ENCODE measurements around the gene NIT1. TPM values are rescaled to one million over a fixed set of nuclear protein-coding genes. Genes with fewer than 3 reads are reported as not detected.

Gene NIT1
- total RNA-seq, 1 experiment from 2014 or later = 39.6 TPM

DNA sequence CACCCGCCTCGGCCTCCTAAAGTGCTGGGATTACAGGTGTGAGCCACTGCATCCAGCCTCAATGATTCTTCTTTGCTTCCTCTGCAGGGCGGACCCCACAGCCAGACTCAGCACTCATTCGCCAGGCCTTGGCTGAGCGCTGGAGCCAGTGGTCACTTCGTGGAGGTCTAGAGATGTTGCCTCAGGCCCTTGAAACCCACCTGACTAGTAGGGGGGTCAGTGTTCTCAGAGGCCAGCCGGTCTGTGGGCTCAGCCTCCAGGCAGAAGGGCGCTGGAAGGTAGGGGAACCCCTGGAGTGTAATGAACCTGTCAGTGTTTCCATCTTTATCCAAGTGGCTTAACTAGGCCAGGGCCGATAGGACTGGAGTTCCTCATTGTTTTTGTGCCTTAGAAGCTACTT is 51.0 kb downstream of the NIT1 start:
- Histone ChIP-seq H3K27me3 (ENCODE audit: insufficient read depth, low read length) (no peaks in the 10 kb centered on the region), H2AK5ac (ENCODE audit: insufficient read length, low read length) (no peak overlapping the region), H4K5ac (ENCODE audit: insufficient read length, low read depth, low read length) (no peak overlapping the region), H3K14ac (ENCODE audit: insufficient read depth, low read length) (no peak overlapping the region), H2BK5ac (ENCODE audit: insufficient read length, low read length) (no peak overlapping the region), H2BK20ac (ENCODE audit: low read depth, low read length, poor library complexity, severe bottlenecking) (no peak overlapping the region), H3K4me1 (ENCODE audit: insufficient read depth, low read length) (no peaks in the 10 kb centered on the region), H3T11ph (ENCODE audit: low read length) (no peak overlapping the region), H4K91ac (ENCODE audit: insufficient read length, low read depth, low read length) (no peak overlapping the region), H3K9ac (ENCODE audit: extremely low read depth, insufficient read length, low read length) (no peak overlapping the region), H2AFZ (ENCODE audit: low read length) (no peak overlapping the region), H3K79me2 (ENCODE audit: insufficient read depth, low read length) (no peaks in the 10 kb centered on the region), H4K20me1 (ENCODE audit: control insufficient read depth, insufficient read depth, insufficient read length) (no peaks in the 10 kb centered on the region), H2BK15ac (ENCODE audit: low read depth, low read length) (no peak overlapping the region), H3K23ac (ENCODE audit: insufficient read length, low read depth, low read length) (no peak overlapping the region), H3K18ac (ENCODE audit: insufficient read length, low read depth, low read length) (no peak overlapping the region), H3K27ac (ENCODE audit: insufficient read length, low read depth, low read length) (no peak overlapping the region), H3K56ac (ENCODE audit: insufficient read length, low read depth, low read length) (no peak overlapping the region), H3K9me3 (ENCODE audit: control insufficient read depth, low read depth, low read length) (no peaks in the 10 kb centered on the region), H3K4me2 (ENCODE audit: insufficient read depth, insufficient read length, low read length) (no peak overlapping the region), H4K8ac (replicated peaks; ENCODE audit: insufficient read length, low read depth, low read length) (no peak overlapping the region), H2BK120ac (ENCODE audit: low read depth, low read length, poor library complexity, severe bottlenecking) (no peak overlapping the region), H3K4ac (ENCODE audit: low read depth, low read length) (no peak overlapping the region), H2BK12ac (ENCODE audit: insufficient read length, low read depth, low read length) (no peak overlapping the region), H3K79me1 (ENCODE audit: insufficient read depth, low read depth, low read length, poor library complexity, severe bottlenecking) (no peaks in the 10 kb centered on the region), H3K23me2 (ENCODE audit: insufficient read length, low read depth, low read length, poor library complexity, severe bottlenecking) (peaks cover 11% of the 10 kb centered on the region)
- Mint-ChIP-seq H3K9me3 (no peaks in the 10 kb centered on the region), H3K36me3 (ENCODE audit: insufficient read depth in 1 of 3, low read depth in 3 of 3) (peaks cover 21 to 62% (median 59%) of the 10 kb centered on the region in 3 experiments; a peak in 6 of 7 replicates), H3K4me1 (peaks cover 14 to 22% of the 10 kb centered on the region in 2 experiments), H3K27ac (no peak overlapping the region; a peak in 1 of 7 replicates), H3K27me3 (ENCODE audit: low read depth) (no peaks in the 10 kb centered on the region; the same call in 1 of the 2 replicates), H3K4me3 (peak overlapping the region in 1 of 2 experiments; percentile 90; a peak in 2 of 5 replicates)
- no CpG with 5 or more reads among the region's 9 CpGs for WGBS (ENCODE audit: extremely low coverage, insufficient read length, low lambda C conversion rate)
- TF ChIP-seq, protein P1, sequence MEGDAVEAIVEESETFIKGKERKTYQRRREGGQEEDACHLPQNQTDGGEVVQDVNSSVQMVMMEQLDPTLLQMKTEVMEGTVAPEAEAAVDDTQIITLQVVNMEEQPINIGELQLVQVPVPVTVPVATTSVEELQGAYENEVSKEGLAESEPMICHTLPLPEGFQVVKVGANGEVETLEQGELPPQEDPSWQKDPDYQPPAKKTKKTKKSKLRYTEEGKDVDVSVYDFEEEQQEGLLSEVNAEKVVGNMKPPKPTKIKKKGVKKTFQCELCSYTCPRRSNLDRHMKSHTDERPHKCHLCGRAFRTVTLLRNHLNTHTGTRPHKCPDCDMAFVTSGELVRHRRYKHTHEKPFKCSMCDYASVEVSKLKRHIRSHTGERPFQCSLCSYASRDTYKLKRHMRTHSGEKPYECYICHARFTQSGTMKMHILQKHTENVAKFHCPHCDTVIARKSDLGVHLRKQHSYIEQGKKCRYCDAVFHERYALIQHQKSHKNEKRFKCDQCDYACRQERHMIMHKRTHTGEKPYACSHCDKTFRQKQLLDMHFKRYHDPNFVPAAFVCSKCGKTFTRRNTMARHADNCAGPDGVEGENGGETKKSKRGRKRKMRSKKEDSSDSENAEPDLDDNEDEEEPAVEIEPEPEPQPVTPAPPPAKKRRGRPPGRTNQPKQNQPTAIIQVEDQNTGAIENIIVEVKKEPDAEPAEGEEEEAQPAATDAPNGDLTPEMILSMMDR (conservative IDR thresholded peaks at IDR 0.05) = no peak
- DNase-seq = no peak

Other genes starting within 250 kb of the NIT1 start
- gene ITLN1, start 232.9 kb upstream of the NIT1 start, total RNA-seq (2021) = not detected in 2 replicates
- 2.4 and 2.9 TPM in 2 replicates for gene ITLN2, start 163.3 kb upstream of the NIT1 start, total RNA-seq (2021)
- gene F11R, start 97.0 kb upstream of the NIT1 start, total RNA-seq (2021) = 159 and 174 TPM in 2 replicates
- 73.7 and 77.0 TPM in 2 replicates for gene TSTD1, start 79.1 kb upstream of the NIT1 start, total RNA-seq (2021)
- gene USF1, start 72.1 kb upstream of the NIT1 start, total RNA-seq (2021) = 58.6 and 59.2 TPM in 2 replicates
- gene ARHGAP30, start 48.2 kb upstream of the NIT1 start, total RNA-seq (2021) = 0.13 TPM in 2 replicates
- gene NECTIN4, start 28.5 kb upstream of the NIT1 start, total RNA-seq (2021) = 0.33 and 0.64 TPM in 2 replicates
- gene KLHDC9, start 19.7 kb upstream of the NIT1 start, total RNA-seq (2021) = 6.6 and 7.0 TPM in 2 replicates
- gene PFDN2, start 68 bp upstream of the NIT1 start, total RNA-seq (2021) = 71.8 and 76.1 TPM in 2 replicates
- gene DEDD, start 14.6 kb downstream of the NIT1 start, total RNA-seq (2021) = 44.7 and 46.7 TPM in 2 replicates
- 93.4 and 93.5 TPM in 2 replicates for gene UFC1, start 35.9 kb downstream of the NIT1 start, total RNA-seq (2021)
- 17.9 and 18.4 TPM in 2 replicates for gene USP21, start 41.4 kb downstream of the NIT1 start, total RNA-seq (2021)
- 33.4 and 39.8 TPM in 2 replicates for gene PPOX, start 48.3 kb downstream of the NIT1 start, total RNA-seq (2021)
- gene B4GALT3, start 59.4 kb downstream of the NIT1 start, total RNA-seq (2021) = 31.8 and 33.1 TPM in 2 replicates
- 7.0 and 9.1 TPM in 2 replicates for gene ADAMTS4, start 80.9 kb downstream of the NIT1 start, total RNA-seq (2021)
- gene NDUFS2, start 84.3 kb downstream of the NIT1 start, total RNA-seq (2021) = 80.3 and 84.5 TPM in 2 replicates
- gene FCER1G, start 97.2 kb downstream of the NIT1 start, total RNA-seq (2021) = 0.44 and 0.90 TPM in 2 replicates
- not detected in 2 replicates for gene APOA2, start 105.5 kb downstream of the NIT1 start, total RNA-seq (2021)
- 12.8 and 13.5 TPM in 2 replicates for gene TOMM40L, start 108.0 kb downstream of the NIT1 start, total RNA-seq (2021)
- gene NR1I3, start 120.1 kb downstream of the NIT1 start, total RNA-seq (2021) = not detected in 2 replicates
- gene PCP4L1, start 140.6 kb downstream of the NIT1 start, total RNA-seq (2021) = 0.66 and 0.83 TPM in 2 replicates
- 2.7 and 3.6 TPM in 2 replicates for gene MPZ, start 191.9 kb downstream of the NIT1 start, total RNA-seq (2021)
- 198 and 206 TPM in 2 replicates for gene SDHC, start 196.3 kb downstream of the NIT1 start, total RNA-seq (2021)
- not detected in 2 replicates for gene CFAP126, start 249.8 kb downstream of the NIT1 start, total RNA-seq (2021)